HG03025 (cell line): Measurements from ENCODE around the gene DIO1.
"Not testable (repeated sequence)": the region's sequence is repeated elsewhere in the genome, so short reads cannot be mapped to it uniquely, and the experiment has no call there.

Source experiments
- ATAC-seq: cut with Tn5 transposase; IDR thresholded peaks from one replicate; pipeline ENCODE4 v1.9.1; 2021; ENCODE audit warnings: mild to moderate bottlenecking, moderate library complexity; ENCODE audit not compliant: unreplicated experiment, low FRiP score

DIO1 gene

DNA sequence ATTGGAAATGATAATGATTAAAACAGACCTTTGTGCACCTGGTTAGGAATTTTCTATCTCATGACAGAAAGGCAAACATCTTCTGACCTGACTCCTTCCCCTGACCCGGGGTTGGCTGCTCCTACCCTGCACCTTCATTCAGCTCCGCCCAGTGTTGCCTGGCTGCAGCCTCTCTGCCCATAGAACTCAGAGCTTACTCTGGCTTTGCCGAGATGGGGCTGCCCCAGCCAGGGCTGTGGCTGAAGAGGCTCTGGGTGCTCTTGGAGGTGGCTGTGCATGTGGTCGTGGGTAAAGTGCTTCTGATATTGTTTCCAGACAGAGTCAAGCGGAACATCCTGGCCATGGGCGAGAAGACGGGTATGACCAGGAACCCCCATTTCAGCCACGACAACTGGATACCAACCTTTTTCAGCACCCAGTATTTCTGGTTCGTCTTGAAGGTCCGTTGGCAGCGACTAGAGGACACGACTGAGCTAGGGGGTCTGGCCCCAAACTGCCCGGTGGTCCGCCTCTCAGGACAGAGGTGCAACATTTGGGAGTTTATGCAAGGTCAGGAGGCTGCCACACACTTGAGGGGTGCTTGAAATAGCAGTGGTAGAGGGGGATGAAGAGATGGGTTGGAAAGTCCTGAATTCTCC lies at the start of gene DIO1:
Gene DIO1, plus strand, starts transcription at position 189 of the 638 bp plus-strand sequence. Its CDS starts 24 bp downstream, at position 213.
- ATAC-seq: no peak

DNA sequence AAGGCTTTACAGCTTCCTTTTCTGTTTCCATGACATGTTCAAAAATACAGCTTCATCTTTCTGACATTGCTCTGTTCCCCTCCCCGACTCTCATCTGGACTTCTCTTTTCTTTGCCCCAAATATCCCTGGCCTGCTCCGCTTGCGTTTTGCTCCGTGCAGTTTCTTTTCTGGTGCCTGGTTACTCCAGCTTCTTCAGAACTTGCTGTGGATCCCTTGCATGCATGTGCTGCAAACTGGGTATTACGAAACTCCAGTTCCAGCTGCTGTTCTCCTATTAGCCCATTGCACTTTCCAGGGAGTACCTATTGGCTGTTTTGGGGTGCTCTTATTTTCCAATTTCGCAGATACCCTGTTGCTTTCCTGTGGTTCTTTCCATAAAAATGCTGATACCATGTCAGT lies 46.0 kb upstream of the DIO1 start:
- ATAC-seq: no peak

DNA sequence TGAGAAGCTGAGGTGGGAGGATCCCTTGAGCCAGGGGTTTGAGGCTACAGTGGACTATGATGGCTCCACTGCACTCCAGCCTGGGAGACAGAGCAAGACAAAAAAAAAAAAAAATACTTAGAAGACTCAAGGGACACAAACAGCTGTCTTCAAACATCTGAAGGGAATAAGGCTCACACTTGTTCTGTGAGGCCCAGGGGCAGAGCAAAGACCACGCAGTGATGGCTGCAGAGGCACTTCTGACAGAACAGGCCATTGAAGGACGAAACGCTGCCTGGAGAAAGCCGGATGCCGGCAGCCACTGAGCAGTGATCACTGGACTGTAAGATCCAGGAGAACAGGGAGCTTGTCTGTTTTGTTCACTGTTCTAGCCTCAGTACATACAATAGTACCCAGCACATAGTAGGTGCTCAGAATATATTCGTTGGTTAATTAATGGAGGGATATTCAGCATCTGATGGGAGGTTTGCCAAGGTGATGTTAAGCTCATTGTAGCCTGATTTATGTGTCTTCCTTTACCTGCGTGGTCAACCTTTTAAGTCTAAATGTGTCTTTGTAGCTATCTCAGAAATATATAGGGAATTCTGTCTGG lies 43.8 kb upstream of the DIO1 start:
- ATAC-seq: no peak

DNA sequence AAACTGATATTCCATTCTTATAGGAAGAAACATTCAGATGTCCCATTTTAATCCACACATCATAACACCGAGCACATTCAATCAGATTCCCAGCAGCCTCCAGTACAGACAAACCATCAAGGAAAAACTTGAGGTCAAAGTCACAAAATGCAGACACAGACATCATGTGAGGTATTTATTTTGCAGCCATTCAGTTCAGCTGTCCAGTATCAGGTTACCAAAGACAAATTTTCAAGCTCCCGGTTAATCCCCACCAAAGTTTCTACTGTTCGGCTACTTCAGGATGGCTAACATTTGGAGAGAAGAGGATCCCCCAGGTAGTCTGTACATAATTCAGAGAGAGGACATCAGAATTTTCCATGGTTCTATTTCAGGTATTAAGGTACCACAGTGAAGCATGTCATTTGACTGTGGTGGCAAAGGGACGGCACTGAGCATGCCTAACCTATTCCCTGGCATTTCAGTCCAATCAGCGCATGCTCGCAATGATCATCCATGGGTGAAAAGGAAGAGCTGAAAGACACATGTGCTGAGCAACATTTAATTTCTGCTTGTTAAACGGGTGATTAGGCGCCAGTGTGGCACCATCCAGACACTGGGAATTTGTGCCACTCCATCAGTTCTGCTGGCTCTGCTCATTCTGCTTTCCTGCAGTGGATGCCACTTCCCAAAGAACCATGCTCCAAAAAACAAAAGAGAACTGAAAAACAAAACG lies 42.3 kb upstream of the DIO1 start:
- no peak for ATAC-seq

DNA sequence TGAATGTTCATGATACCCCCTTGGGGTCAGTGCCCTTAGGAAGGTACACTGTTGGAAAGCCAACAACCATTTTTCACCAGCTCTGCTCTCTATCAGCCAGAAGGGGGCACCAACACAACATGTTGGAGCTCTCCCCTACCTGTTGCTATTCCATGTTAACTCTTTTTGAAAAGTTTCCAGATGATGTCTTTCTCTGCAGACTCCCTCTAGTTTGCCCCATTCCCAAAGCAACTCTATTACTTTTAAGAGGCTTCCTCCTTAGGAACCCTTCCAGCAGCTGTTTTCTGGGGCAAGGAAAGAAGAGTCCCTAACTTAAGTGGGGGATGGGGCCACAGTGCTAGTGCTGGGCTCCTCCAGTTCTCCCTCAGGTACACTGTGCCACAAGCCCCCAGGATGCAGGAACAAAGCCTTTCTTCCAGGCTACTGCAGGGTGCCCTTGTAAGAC lies 33.0 kb upstream of the DIO1 start:
- ATAC-seq: no peak

DNA sequence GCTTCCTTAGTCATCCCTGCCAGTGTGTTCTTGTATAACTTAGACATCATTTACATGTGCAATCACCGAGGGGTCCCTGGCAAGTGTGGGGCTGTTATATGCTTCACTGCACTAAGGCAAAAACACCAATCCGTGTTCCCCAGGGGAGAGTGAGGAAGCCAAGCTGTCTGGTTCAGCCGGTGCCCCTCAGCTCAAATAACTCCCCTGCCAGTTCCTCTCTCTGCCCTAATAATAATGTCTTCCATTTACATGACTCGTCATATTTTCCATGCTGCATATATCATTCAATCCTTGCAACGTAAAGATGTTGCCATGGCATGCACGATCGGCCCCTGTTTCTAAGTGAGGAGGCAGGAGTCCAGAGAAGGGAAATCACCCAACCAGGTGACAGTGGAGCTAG lies 31.5 kb upstream of the DIO1 start:
- ATAC-seq: no peak

DNA sequence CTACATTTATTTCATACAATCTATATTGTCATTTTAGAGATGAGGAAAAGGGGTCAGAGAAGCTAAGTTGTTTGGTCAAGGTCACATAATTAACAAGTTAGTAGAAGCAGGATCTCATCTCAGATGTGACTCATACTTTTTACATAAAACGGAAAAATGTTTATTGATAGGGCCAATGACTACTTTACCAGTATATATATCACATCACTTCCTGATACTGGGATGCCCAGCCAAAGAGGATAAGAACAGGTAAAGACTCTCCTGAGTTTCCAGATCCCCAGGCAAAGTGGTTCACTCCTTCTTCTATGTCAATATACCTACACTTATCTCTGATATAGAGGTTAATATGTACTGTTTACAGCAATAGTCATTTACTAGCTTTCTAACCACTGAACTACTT lies 25.4 kb upstream of the DIO1 start:
- ATAC-seq: no peak

DNA sequence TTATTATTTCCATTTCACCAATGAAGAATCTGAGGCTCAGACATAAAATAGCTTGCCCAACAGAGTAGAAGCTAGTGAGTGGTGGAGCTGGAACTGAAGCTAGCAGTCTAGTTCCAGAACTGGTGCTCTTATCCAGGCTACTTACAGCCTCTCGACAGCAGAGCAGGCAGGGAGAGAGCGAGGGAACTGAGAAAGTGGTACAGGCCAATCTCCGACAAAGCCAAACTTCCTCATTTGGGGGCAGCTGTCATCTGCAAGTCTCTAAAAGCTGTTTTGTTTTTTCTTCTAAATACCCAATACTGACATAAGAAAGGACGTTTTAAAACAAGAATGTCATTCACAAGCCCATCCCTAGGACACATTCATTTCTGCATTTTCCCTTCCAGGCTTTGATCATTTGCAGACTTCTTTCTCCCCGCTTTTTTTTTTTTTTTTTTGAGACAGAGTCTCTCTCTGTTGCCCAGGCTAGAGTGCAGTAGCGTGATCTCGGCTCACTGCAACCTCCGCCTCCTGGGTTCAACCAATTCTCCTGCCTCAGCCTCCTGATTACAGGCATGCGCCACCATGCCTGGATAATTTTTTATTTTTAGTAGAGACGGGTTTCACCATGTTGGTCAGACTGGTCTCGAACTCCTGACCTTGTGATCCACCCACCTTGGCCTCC lies 24.4 kb upstream of the DIO1 start:
- ATAC-seq: no peak

DNA sequence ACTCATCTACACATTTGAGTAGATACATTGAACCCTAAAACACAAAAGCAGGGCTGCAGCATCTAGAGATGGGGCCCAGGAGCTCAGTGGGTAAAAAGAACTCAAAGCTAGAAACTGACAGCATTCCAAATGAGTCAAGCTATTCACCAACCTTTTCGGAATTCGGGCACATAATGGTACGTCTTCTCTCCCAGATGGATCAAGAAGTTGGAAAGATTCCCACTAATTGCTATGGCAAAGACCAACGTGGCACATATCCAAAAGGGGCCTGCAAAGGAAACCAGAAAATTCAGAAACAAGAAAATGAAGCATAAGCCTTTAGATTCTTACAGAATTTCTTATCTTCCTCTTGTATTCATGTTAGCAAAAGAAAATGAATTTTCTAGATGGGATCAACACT lies 22.8 kb upstream of the DIO1 start:
- ATAC-seq: no peak

DNA sequence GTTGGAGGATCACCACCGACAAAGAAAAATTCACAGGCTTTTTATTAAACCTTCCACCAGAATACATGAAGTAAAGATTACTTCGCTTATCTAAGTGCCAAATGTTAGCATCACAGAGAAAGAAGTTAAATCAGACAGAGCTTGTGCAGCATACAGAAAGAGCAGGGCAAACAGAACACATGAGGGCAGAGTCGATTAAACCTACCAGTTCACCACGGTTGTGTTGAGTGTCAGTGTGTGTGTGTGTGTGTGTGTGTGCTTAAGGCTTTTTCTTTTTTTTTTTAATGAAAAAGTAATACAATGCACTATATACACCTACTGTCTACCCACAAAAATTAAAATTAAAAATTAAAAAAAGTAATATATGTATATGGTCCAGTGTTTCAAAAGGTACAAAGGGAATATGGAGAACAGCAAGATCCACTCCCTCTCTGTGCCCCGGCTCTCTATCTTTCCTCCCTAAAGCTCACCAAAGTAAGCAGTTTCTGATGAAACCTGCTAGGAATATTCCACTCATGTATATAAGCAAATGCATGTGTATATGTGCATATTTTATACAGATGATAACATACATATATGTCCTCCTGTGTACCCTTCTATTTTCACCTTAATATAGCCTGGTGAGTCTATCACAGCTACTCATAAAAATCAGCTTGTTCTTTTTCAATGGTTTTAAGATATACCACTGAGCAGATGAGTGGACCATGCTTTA lies 22.1 kb upstream of the DIO1 start:
- ATAC-seq: no peak

DNA sequence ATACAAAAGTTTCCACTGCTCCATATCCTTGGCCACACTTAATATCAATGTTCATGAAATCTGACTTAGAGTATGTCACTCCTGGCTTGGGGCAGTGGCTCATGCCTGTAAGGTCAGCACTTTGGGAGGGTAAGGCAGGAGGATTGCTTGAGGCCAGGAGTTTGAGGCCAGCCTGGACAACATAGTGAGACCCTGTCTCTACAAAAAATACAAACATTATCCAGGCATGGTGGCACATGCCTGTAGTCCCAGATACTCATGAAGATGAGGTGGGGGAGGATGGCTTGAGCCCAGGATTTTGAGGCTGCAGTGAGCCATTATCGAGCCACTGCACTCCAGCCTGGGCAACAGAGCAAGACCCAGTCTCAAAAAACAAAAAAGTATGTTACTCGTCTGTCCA lies 18.8 kb upstream of the DIO1 start:
- ATAC-seq: not testable (repeated sequence)

DNA sequence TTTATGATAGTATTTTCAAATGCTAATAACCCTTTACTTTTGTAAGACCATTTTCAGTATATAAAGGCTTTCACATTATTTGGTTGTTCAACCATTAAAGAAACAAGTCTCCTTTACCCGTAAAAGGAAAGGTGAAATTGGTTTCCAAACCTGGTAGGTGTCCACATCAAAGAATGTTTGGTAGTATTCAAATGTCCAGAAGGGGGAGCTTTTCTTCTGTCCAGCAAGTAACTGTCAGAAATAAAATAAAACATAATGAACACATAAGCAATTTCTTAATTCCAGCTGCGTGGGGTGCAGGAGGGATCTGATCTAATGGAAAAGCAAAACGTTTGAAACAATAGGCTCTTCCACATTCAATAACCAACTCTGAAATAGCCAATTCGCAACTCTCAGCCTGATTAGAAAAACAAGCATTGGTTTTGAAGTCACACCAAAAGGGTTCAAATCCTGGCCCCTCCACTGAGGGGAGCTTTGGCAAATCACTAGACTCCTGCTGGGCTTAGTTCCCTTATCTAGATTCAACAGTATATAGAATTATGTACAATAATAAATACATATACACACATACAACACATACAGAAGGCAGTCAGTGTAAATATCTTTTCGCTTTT lies 15.4 kb upstream of the DIO1 start:
- no peak for ATAC-seq

DNA sequence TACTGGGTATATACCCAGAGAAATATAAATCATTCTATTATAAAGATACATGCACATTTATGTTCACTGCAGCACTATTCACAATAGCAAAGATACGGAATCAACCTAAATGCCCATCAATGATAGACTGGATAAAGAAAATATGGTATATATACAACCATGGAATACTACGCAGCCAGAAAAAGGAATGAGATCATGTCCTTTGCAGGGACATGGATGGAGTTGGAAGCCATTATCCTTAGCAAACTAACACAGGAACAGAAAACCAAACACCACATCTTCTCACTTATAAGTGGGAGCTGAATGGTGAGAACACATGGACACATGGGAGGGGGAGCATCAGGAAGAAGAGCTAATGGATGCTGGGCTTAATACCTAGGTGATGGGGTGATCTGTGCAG lies 12.1 kb upstream of the DIO1 start:
- ATAC-seq: not testable (repeated sequence)

DNA sequence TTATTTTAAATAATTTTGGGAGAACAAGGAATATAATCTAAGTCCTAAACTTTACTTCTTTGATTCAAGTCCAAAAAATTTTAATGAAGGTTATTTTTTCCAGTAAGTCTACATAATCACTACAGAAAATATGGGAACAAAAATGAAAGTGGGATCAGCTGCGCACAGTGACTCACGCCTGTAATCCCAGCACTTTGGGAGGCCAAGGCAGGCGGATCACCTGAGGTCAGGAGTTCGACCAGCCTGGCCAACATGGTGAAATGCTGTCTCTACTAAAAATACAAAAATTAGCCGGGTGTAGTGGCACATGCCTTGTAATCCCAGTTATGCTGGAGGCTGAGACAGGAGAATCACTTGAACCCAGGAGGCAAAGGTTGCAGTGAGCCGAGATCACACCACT lies 10.4 kb upstream of the DIO1 start:
- ATAC-seq: not testable (repeated sequence)

DNA sequence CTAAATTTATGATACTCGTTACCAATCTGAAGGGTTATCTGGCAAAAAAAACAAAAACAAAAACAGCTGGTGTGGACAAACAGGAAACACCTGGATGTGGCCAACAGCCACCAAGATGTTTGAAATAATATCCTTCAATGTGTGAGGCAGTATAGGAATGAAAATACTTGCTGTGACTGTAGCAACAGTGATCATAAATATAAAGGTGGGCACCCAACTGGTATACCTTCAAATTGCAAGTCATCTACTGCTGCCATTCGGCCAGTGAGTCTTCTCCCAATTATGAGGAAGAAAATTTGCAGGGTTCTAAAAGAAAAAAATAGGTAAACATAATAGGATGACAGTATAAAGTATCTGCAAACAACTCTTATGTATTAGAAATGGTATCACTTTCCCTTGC lies 5.3 kb upstream of the DIO1 start:
- ATAC-seq: no peak

DNA sequence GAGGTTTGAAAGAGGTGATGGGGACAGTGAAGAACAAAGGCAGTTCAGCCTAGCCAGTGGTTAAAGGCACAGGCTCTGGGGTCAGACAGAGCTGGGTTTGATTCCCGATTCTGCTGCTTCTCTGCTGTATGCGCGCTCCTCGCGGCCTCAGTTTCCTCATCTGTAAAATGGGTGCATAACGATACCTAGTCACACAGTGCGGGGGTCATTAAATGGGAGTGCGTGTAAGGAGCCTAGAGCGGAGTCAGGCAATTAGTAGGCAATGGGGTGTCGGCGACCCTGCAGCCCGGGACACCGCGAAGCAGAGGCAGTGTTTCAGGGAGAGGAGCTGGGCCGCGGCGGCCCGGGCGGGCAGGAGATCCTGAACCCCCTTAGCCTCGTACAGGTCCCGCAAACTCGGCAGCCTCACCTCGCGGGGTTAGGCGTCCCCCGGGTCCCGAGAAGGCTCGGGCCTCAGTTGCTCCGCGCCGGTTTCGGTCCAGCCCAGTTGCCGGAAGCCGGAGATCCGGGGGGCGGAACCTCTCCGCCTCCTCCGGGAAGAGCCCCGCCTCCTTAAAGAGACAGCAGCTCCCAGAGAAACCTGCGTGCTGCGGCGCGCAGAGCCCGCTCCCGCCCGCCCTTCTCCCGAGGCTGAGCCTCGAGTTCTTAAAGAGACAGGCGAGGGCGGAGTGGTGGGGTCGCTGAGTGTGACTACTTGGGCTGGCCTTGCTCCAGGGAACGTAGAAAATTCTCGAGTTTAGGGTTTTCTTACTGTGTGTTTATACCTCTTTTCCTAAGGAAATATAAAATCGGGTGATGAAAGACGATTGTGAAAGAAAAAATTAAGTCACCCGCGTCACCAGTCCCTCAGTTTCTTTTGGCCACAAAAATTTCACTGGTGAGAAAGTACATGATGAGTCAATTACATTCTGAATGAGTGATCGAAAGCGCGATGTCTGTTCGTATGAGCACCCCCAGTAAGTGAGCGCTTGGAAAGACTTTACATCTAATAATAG lies 4.4 kb upstream of the DIO1 start, which contains the start of gene YIPF1:
Gene YIPF1, minus strand, starts transcription at position 494 of the 995 bp plus-strand sequence. CDS start 860 bp downstream, outside the sequence.
- ATAC-seq: peak; percentile 81

DNA sequence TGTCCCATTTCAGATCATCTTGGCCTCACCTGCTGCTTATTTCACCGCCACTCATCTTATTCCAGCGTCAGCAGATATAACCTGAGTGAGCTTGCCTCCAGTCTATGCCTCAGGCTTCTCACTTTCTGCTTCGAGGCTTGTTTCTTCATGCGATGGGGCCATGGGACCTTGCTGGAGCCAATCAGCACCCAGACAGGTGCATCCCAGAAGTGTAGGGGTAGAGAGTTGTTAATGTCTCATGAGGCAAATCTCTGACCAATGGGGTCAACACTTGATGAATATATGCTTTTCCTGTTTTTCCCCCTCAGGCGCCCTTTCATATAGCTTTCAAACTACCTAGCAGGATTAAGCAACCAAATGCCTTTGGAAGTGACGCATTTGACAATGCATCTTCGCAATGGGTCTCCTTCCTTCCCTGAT lies 3.5 kb upstream of the DIO1 start:
- ATAC-seq: no peak

DNA sequence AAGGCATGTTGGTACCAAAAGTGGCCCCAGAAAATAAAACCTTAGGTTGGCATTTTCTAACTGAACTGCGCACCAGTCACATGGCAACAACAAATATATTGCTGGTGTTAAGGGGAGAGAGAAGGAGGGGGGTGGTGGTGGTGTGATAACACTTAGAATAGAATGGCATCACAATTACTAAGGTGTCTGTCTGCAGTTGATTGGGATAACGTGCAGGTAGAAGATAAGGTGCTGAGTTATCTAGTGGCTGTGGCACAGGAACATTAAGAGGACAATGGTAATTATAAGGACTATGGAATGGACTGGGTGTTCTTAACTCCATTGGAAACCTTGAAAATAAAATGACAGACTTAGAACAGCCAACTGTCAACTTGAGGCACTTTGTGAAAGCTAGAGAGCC lies 3.0 kb upstream of the DIO1 start:
- ATAC-seq: no peak

DNA sequence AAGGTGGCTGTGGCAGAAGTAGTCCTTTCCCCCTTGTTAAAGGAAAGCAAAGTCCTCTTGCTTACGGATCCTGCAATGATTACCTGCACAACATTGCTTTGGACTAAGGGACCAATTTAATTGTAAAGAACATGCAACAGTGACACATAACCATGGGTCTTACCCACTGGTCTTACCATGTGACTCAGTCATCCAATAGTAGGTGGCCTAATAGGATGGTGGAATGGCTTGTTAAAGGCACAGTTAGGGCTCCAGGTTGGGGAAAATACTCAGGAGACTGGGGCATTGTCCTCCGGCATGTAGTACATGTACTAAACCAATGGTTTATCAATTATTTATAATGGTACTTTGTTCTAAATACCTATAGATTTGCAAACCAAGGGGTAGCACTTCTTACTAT lies 2.3 kb upstream of the DIO1 start:
- no peak for ATAC-seq
